NCI-H2171 treated with DMSO at 0.1 percent for 48 hours (cell line): ENCODE results near the gene PSPC1.

Experiments used
- DNase-seq: peaks from one replicate; lab custom pipeline; 2025; lab: John Stamatoyannopoulos, UW

Gene PSPC1

DNA sequence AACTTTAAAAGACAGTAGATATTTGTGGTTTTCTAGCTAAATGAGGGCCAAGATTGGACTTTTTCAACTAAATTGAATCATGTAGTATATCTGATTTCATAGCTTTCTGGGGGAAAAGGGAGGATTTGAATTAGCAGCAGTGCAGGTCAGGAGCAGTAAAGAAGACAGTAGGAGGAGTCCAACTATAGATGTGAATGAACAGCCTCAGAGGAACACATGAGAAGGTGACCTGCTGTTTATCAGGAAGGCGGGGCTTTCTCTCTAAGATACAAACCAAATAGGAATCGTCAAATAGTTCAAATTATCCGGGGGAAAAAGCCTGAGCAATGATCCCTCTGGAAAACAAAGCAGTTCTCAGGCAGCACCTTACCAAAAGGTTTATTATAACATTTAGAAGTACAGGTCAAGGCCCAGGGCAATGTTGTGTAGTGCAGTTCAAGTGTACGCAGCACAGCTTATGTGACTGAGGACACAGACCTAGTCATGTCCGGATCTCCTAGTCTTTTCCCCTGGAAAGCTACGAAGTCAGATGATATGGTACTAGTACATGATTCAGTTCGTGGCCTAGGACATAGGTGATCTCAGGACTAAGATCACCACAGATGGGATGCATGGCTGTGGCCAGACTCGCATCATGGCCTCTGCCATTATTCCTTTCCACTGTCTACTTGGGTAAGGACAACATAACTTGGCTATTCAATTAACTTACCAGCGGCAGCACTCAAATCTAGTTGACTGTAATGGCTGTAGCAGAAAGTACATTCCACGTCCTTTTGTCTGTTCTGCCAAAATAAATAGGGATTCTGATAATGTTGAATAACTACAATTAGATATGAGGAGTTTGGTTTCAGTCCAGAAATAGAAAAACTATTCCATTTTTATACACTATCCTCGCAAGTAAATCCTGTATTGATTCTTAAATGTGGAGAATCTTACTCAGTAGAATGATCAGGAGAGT is 109.0 kb downstream of the PSPC1 start:
- no peak for DNase-seq

DNA sequence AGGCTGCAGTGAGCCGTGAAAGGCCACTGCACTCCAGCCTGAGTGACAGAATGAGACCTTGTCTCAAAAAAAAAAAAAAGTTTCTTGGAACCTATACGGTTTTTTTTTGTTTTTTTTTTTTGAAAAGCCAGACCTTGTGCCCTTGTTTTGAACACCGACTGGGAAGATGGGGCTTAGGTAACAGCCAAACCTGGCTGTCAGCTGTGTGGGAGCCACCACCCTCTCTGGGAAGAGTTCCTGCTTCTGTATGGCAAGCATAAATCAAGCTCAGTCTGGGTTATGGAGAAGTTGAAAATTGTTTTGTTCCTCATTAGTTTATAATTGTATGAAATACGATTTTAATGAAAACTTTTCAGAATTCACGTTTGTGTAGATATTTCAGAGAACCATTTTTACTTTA is 109.8 kb downstream of the PSPC1 start:
- DNase-seq, result no peak

DNA sequence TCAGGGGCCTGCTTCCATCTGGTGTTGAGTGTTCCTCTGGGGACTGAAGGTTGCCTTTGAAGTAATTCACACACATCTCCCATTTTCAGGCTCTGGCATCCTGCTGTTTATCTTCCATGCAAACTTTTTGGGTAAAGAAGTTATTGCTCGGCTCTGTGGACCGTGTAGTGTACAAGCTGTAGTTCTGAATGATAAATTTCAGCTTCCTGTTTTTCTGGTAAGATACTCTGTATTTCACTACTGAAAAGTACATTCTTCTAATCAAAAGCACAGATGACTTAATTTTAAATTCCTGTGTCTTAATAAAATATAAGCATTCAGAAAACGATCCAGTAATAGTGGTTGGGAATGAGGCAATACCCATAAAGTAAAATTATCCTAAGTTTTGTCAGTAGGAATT is 112.6 kb downstream of the PSPC1 start:
- DNase-seq, result no peak

DNA sequence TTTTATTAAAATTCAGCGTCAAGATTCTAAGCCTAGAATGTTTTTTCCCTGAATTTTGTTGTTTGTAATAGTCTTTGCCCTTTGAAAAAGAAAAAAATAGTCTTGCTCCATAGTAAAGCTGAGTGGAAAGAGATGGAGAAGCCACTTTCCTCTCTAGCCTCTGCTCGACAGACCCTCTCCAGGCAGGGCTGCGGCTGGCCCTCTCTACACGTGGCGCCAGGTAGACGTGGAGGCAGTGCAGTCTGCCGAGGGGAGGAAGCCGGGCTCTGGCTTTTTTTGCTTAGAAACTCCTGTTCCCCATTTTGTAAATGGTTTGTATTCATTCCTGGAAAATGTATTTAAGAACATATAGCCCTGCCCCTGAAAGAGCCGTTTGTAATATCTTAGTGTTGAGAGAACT is 114.0 kb downstream of the PSPC1 start:
- DNase-seq, result no peak

DNA sequence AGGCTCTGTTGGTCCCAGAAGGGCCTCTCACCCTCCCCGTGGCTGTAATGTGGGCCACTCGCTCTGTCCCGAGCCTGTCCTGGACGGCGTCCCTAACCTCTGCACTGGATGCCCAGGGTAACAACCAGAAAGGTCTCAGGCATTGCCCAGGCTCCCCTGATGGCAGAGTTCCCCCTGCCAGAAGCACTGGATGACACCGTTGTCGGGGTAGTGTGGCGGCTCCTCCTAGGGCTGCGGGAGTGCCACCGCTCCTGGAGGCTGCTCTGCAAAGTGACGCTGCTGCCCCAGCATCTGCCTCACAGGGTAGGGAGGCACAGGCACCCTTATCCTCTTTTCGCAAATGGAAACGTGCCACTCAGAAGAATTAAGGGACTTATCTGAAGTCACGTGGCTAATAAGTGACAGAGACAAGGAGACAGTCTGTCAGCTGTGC is 117.3 kb downstream of the PSPC1 start:
- no peak for DNase-seq

DNA sequence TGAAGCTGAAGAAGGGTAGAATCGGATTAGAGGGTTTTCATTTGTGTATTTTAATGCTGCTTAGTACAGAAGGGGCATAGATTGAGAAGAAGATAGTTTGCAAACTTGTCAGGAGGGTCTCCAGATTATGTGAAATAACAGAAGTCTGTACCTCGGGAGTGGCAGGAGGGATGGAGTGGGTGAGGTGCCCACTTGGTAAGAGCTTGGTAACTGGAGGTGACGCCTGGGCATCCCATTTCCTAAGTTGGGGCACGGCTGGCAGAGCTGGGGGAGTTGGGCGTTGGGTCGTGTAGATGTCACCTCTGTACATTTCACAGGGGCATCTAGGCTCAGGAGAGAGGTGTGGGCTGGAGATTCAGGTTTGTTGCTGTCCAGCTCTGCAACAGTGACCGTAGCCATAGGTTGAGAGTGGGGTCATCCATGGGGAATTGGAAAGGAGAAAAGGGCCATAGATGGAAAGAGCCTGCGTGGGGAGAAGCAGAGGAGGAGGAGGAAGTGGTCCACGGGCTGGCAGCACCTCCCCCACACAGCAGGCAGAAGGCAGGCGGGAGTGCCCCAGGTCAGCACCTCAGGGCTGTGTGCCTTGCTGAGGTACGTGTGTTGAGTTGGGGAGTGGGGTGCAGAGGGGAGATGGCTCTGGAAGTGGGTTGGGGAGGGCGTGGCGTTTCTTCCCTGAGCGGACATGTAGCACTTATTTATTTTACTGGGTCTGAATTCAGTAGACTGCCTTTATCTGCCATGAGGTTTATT is 118.1 kb downstream of the PSPC1 start:
- DNase-seq, result no peak

DNA sequence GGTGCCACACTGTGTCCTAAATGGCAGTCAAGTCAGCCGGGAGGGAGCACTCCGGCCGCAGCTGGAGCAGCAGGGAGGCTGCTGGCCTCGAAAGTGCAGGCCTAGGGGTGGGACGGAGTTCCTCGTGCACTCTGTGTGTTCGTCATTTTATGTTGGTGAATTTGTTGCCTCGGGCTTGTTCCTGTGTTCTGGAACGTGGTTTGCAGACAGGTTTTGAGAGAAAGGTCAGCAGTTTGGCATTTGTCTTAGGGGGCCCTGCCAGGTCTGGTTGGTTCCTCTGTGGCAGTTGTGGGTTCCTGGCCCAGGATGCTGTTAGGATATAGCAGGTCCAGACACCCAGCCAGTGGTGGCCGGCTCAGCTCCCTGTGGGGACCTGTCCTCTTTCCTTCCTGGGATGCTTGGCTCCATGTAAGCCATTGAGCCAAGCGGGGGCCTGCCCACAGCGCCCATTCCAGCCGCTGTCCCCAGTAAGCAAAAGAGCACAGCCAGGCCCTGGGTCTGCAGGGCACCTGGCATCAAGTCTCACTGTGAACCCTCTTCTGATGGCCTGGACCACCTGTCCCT is 119.2 kb downstream of the PSPC1 start:
- no peak for DNase-seq

DNA sequence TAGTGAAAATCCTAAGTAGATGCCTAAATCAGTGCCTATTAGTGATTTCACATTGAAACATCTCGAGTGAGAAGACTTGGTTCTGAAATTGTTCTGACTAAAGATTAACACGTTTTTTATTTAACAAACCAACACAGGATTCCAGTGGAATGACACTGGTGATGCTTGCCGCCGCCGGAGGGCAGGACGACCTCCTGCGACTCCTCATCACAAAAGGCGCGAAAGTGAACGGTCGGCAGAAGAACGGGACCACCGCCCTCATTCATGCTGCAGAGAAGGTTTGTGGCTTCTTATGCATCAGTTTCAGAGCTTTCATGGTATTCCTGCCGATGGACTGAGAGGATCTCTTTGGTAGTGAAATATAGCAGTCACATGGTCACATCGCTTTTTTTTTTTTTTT is 121.2 kb downstream of the PSPC1 start:
- DNase-seq, result no peak

DNA sequence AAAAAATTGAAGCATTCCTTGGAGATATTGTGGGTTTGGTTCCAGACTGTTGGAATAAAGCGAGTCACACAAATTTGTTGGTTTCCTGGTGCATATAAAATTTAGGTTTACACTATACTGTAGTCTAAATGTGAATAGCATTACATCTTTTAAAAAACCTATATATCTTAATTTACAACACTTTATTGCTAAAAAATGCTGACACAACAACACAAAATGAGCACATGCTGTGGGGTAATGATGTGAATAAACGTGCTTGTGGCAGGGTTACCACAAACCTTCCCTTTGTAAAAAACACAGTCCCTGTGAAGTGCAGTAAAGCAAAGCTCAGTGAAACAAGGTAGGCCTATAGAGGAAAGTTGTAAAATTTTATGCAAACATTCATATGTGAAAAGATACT is 121.6 kb downstream of the PSPC1 start:
- no peak for DNase-seq

DNA sequence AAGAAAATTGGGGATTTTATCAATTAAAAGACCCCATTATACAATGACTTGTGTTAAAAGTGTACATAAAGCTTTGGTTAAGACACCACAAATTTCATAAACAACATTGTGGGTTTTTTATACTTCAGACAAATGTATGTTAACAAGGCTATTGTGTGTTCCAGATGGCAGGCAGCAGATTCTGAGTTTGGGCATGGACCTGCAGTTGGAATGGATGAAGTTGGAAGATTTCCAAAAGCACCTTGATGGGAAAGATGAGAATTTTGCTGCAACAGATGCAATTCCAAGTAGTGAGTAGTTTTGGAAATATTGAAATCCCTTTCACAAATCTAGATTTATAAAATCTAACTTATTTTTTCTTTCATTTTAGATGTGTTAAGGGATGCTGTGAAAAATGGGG is 123.9 kb downstream of the PSPC1 start:
- no peak for DNase-seq

DNA sequence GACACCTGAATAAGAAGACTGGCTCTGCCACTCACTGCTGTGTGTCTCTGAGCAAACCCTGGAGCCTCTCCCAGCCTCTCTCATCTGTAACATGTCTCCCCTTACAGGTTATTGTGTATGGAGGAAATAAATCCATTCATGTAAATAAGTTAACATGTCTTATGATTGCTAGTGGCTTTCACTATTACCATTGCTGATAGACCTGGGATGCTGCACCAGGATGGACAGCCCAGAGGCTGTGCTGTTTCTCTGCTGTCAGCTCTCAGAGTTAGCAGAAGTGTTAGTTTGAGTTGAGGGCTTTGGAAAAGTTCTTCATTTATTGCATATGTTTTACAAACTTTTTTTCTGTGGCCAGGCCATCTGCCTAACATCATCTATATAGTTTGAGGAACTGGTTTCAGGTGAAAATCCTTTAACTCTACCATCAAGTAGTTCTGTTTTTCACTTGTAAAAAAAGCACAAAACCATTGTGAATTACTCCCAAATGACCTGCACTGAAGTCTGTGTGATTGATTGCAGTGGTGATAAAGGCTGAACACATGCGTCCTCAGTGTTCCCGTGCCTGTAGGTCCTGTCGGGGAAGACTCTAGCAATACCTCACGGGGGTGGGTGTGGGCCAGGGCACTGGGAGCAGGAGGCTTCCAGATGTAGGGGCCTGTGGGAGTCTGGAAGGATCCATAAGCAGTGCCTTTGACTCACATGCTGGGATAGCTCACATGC is 124.7 kb downstream of the PSPC1 start:
- DNase-seq, result no peak
